Measurements from ENCODE around the gene CBLB. TPM values are rescaled to one million over a fixed set of nuclear protein-coding genes. Genes with fewer than 3 reads are reported as not detected.

CBLB gene
- total and polyA plus RNA-seq, 2 experiments from 2014 or later = 36.6 to 41.9 TPM

GRCh38 chr3:105826778-105827634 is 41.8 kb downstream of the CBLB start:
- WGBS, 2 experiments (ENCODE audit: low coverage in 1 of 2, low lambda C conversion rate in 2 of 2, missing lambda C conversion rate in 2 of 2) = 70 to 71% methylated on average over 6 of the region's 6 CpGs
- H4K20me1 ChIP-seq (ENCODE audit: insufficient read depth) = no peaks in the 10 kb centered on the region
- H3K4me2 ChIP-seq (ENCODE audit: unreplicated experiment) = no peak overlapping the region
- H3K9me3 ChIP-seq (ENCODE audit: low read depth) = no peaks in the 10 kb centered on the region
- peak; percentile 47 for DNase-seq
- no peak overlapping the region for H3K4me3 ChIP-seq
- no peak overlapping the region for H2AFZ ChIP-seq
- peaks cover 96% of the 10 kb centered on the region for H3K79me2 ChIP-seq (ENCODE audit: insufficient read depth)
- H3K27me3 ChIP-seq (replicated peaks; ENCODE audit: insufficient read depth) = no peaks in the 10 kb centered on the region
- H3K9me2 ChIP-seq (ENCODE audit: insufficient read depth) = no peaks in the 10 kb centered on the region
- peak overlapping the region; percentile 59 for H3K27ac ChIP-seq
- peaks cover 9% of the 10 kb centered on the region; the same call in 1 of the 2 replicates for H3K36me3 ChIP-seq (ENCODE audit: low read depth)
- peaks cover 56% of the 10 kb centered on the region for H3K4me1 ChIP-seq (ENCODE audit: insufficient read depth)
- H3K9ac ChIP-seq = no peak overlapping the region; the same call in 1 of the 2 replicates
- H3F3A ChIP-seq (ENCODE audit: insufficient read depth) = peaks cover 73% of the 10 kb centered on the region
- in situ Hi-C loops (cut with MboI) = no loop called here
- TF ChIP-seq EZH2 (IDR thresholded peaks at IDR 0.05; ENCODE audit: insufficient read depth, poor library complexity, severe bottlenecking) (no peak), EZH2phosphoT487 (IDR thresholded peaks at IDR 0.05; ENCODE audit: insufficient read depth, low read depth) (no peak)

GRCh38 chr3:105824129-105824528 is 44.7 kb downstream of the CBLB start:
- TF ChIP-seq EZH2 (IDR thresholded peaks at IDR 0.05; ENCODE audit: insufficient read depth, poor library complexity, severe bottlenecking) = no peak
- no peak for TF ChIP-seq EZH2phosphoT487 (IDR thresholded peaks at IDR 0.05; ENCODE audit: insufficient read depth, low read depth)
- Histone ChIP-seq H3K79me2 (ENCODE audit: insufficient read depth) (peaks cover 96% of the 10 kb centered on the region), H3K9me2 (ENCODE audit: insufficient read depth) (no peaks in the 10 kb centered on the region), H3F3A (ENCODE audit: insufficient read depth) (peaks cover 69% of the 10 kb centered on the region), H3K9me3 (ENCODE audit: low read depth) (no peaks in the 10 kb centered on the region), H3K36me3 (ENCODE audit: low read depth) (peaks cover 10% of the 10 kb centered on the region; the same call in 1 of the 2 replicates), H3K27me3 (replicated peaks; ENCODE audit: insufficient read depth) (no peaks in the 10 kb centered on the region), H3K4me2 (ENCODE audit: unreplicated experiment) (peak overlapping the region; percentile 79), H3K27ac (peak overlapping the region; percentile 94), H2AFZ (no peak overlapping the region), H3K4me1 (ENCODE audit: insufficient read depth) (peaks cover 66% of the 10 kb centered on the region), H3K4me3 (no peak overlapping the region), H4K20me1 (ENCODE audit: insufficient read depth) (no peaks in the 10 kb centered on the region), H3K9ac (peak overlapping the region; percentile 57)
- WGBS, 2 experiments (ENCODE audit: low coverage in 1 of 2, low lambda C conversion rate in 2 of 2, missing lambda C conversion rate in 2 of 2) = 96 to 97% methylated on average over 2 of the region's 2 CpGs
- in situ Hi-C loops (cut with MboI) = no loop called here
- no peak for DNase-seq

GRCh38 chr3:105823149-105823867 is 45.5 kb downstream of the CBLB start:
- in situ Hi-C loops (cut with MboI) = no loop called here
- Histone ChIP-seq H3F3A (ENCODE audit: insufficient read depth) (peaks cover 65% of the 10 kb centered on the region), H3K4me3 (no peak overlapping the region), H3K9me3 (ENCODE audit: low read depth) (no peaks in the 10 kb centered on the region), H3K79me2 (ENCODE audit: insufficient read depth) (peaks cover 96% of the 10 kb centered on the region), H3K27me3 (replicated peaks; ENCODE audit: insufficient read depth) (no peaks in the 10 kb centered on the region), H3K36me3 (ENCODE audit: low read depth) (peaks cover 10% of the 10 kb centered on the region; the same call in 1 of the 2 replicates), H3K27ac (peak overlapping the region; percentile 94), H3K4me2 (ENCODE audit: unreplicated experiment) (peak overlapping the region; percentile 79), H2AFZ (no peak overlapping the region), H3K4me1 (ENCODE audit: insufficient read depth) (peaks cover 58% of the 10 kb centered on the region), H3K9ac (peak overlapping the region; percentile 57), H3K9me2 (ENCODE audit: insufficient read depth) (no peaks in the 10 kb centered on the region), H4K20me1 (ENCODE audit: insufficient read depth) (no peaks in the 10 kb centered on the region)
- peak; percentile 95 for DNase-seq
- 48 to 53% methylated on average over 4 of the region's 4 CpGs for WGBS, 2 experiments (ENCODE audit: low coverage in 1 of 2, low lambda C conversion rate in 2 of 2, missing lambda C conversion rate in 2 of 2)
- TF ChIP-seq EZH2 (IDR thresholded peaks at IDR 0.05; ENCODE audit: insufficient read depth, poor library complexity, severe bottlenecking) = no peak
- TF ChIP-seq EZH2phosphoT487 (IDR thresholded peaks at IDR 0.05; ENCODE audit: insufficient read depth, low read depth) = no peak
